Stimulated activated naive B cell treated with anti-CD40 and anti-IgM and Interleukin-4, amounts not matched to agents 10 μg/mL and 1 μg/mL and 100 μg/mL, for 72 hours (primary cell): Measurements from ENCODE around the gene AP2A1.
"Not testable (repeated sequence)": the region's sequence is repeated elsewhere in the genome, so short reads cannot be mapped to it uniquely, and the experiment has no call there.

Experiments used
- ATAC-seq, 2 donors: fragments of 150-1000 bp; cut with Tn5 transposase; replicated peaks; 2 replicates each; pipeline ENCODE4 v1.10.0; 2021; ENCODE audit warnings: moderate library complexity in 1 of 2
- DNase-seq: peaks from one replicate; pipeline ENCODE4 v3.0.0; 2021
- H3K27ac Mint-ChIP-seq: one replicate; pipeline ENCODE4 v1.8.0; 2022; ENCODE audit warnings: mild to moderate bottlenecking, mixed read lengths
- H3K27me3 Mint-ChIP-seq, 2 donors: one replicate each; pipeline ENCODE4 v1.8.0; 2022; ENCODE audit warnings: mixed read lengths in 2 of 2
- H3K36me3 Mint-ChIP-seq, 2 donors: one replicate each; pipeline ENCODE4 v1.8.0; 2022; ENCODE audit warnings: mixed read lengths in 2 of 2, mild to moderate bottlenecking in 1 of 2
- H3K4me1 Mint-ChIP-seq, 2 donors: one replicate each; pipeline ENCODE4 v1.8.0; 2022; ENCODE audit warnings: mixed read lengths in 2 of 2, mild to moderate bottlenecking in 1 of 2
- H3K4me3 Mint-ChIP-seq, 2 donors: one replicate each; pipeline ENCODE4 v1.8.0; 2022; ENCODE audit warnings: mild to moderate bottlenecking in 2 of 2, mixed read lengths in 2 of 2, moderate library complexity in 1 of 2
- H3K9me3 Mint-ChIP-seq, 2 donors: one replicate each; pipeline ENCODE4 v1.8.0; 2022; ENCODE audit warnings: mixed read lengths in 2 of 2, mild to moderate bottlenecking in 1 of 2

AP2A1 gene

DNA sequence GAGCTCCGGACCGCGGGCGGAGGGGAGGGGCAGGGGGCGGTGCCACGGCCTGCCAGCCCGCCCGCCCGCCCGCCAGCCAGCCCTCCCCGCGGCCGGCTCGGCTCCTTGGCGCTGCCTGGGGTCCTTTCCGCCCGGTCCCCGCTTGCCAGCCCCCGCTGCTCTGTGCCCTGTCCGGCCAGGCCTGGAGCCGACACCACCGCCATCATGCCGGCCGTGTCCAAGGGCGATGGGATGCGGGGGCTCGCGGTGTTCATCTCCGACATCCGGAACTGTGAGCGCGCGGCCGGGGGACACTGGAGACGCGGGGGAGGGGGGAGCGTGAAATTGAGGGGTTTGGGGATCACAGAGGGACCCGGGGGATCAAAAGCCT is at the start of gene AP2A1:
TSS of gene AP2A1 (plus strand) at position 72 of the 370 bp plus-strand sequence. CDS start at position 205, 133 bp downstream.
- peak within 1 kb of the TSS; percentile 83 to 99 for H3K4me3 Mint-ChIP-seq
- H3K4me1 Mint-ChIP-seq, result peaks cover 29 to 31% of the 10 kb centered on the region in 2 donors
- H3K27ac Mint-ChIP-seq, result peak within 1 kb of the TSS; percentile 98
- no peaks in the 10 kb centered on the region for H3K9me3 Mint-ChIP-seq
- peaks cover 6 to 15% of the 10 kb centered on the region in 2 donors for H3K36me3 Mint-ChIP-seq
- no peak for DNase-seq
- peak; percentile 0 to 3 for ATAC-seq
- H3K27me3 Mint-ChIP-seq, result no peaks in the 10 kb centered on the region

DNA sequence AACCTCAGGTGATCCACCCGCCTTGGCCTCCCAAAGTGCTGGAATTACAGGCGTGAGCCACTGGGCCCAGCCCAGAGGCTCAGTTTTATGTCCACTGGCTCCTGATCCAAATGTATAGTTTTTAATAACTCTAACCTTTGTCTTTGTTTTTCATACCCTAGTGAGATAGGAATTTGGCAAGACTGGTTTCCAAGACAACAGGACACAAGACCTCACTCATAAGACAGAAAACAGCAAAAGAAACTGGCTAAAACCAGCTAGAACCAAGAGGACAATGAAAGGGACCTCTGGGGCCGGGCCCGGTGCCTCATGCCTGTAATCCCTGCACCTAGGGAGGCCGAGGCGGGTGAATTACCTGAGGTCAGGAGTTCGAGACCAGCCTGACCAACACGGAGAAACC is 48.3 kb upstream of the AP2A1 start:
- no peak for DNase-seq
- Mint-ChIP-seq H3K36me3 (peaks cover 3% of the 10 kb centered on the region in 2 donors), H3K4me3 (peak overlapping the region; percentile 52 to 82), H3K27ac (peak overlapping the region; percentile 65), H3K4me1 (peaks cover 8 to 23% of the 10 kb centered on the region in 2 donors), H3K9me3 (peaks cover 0 to 2% of the 10 kb centered on the region in 2 donors), H3K27me3 (peaks cover 0 to 6% of the 10 kb centered on the region in 2 donors)
- ATAC-seq, result no peak

GRCh38 chr19:49718991-49719390 is 47.8 kb upstream of the AP2A1 start:
- Mint-ChIP-seq H3K4me3 (no peak overlapping the region), H3K27me3 (peaks cover 0 to 6% of the 10 kb centered on the region in 2 donors), H3K9me3 (peaks cover 0 to 2% of the 10 kb centered on the region in 2 donors), H3K4me1 (peaks cover 8 to 23% of the 10 kb centered on the region in 2 donors), H3K36me3 (peaks cover 3% of the 10 kb centered on the region in 2 donors), H3K27ac (peak overlapping the region; percentile 67)
- peak; percentile 65 to 73 for ATAC-seq
- DNase-seq, result no peak

GRCh38 chr19:49719420-49719819 is 47.4 kb upstream of the AP2A1 start:
- not testable (repeated sequence) for H3K27me3 Mint-ChIP-seq, H3K9me3 Mint-ChIP-seq, H3K4me3 Mint-ChIP-seq, DNase-seq, H3K36me3 Mint-ChIP-seq, ATAC-seq
- peaks cover 8 to 23% of the 10 kb centered on the region in 2 donors for H3K4me1 Mint-ChIP-seq
- peak overlapping the region; percentile 20 for H3K27ac Mint-ChIP-seq

DNA sequence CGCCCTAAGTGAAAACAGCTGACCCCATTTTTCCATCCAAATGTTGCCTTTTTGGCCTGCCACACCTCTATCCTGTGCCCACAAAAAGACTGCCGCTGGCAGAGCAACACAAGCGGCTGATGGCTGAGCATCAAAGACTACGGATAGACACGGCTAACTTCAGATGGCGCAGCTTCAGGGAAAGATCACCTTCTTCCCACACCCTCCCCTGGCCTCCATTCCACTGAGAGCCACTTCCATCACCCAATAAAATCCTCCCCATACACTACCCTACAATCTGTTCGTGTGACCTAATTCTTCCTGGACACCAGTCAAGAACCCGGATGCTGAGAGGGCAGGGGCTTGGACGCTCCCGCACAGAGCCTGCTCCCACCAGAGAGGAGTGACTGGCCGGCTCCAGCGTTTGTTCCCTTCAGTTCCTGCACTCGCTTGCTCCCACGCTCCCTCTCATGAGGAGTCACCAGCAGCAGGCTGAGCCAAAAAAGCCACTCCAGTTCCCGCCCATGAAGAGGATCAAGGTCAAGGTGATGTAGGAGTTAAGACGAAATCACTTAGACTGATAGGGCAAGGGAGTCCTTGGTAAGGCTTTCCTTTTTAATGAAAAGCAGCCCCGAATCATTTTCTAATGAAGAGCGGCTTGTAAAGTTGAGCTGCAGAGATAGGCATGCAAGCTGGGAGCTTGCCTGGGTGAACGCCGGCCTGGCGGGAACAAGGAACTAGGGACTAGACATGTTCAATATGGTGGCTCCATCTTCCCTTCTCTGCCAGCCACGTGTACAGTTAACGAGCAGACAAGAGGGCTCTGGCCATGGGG is 39.4 kb upstream of the AP2A1 start:
- H3K9me3 Mint-ChIP-seq, result no peaks in the 10 kb centered on the region
- no peaks in the 10 kb centered on the region for H3K4me1 Mint-ChIP-seq
- no peak for ATAC-seq
- peaks cover 3 to 9% of the 10 kb centered on the region in 2 donors for H3K27me3 Mint-ChIP-seq
- H3K27ac Mint-ChIP-seq, result peak overlapping the region; percentile 20
- H3K4me3 Mint-ChIP-seq, result no peak overlapping the region
- no peak for DNase-seq
- H3K36me3 Mint-ChIP-seq, result peaks cover 0 to 7% of the 10 kb centered on the region in 2 donors

DNA sequence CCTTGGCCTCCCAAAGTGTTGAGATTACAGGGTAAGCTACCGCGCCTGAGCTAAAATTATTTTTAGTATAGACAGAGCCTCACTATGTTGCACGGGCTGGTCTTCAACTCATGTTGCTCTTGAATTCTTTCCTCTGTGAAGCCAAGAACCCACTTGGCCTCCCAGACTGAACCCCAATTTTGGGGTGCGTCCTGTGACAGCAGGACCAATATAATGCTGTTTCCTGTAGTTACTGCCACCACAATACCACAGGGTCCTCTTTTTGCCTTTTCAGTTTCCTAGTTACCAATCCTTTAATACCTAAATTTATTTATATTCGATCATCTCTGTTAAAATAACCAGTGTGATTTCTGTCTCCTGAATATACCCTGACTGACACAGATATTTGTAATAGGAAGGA is 36.6 kb upstream of the AP2A1 start:
- Mint-ChIP-seq H3K9me3 (no peaks in the 10 kb centered on the region), H3K4me1 (no peaks in the 10 kb centered on the region), H3K27me3 (peaks cover 3 to 9% of the 10 kb centered on the region in 2 donors), H3K27ac (no peak overlapping the region), H3K4me3 (no peak overlapping the region), H3K36me3 (peaks cover 0 to 7% of the 10 kb centered on the region in 2 donors)
- DNase-seq (no peak), ATAC-seq (no peak)

DNA sequence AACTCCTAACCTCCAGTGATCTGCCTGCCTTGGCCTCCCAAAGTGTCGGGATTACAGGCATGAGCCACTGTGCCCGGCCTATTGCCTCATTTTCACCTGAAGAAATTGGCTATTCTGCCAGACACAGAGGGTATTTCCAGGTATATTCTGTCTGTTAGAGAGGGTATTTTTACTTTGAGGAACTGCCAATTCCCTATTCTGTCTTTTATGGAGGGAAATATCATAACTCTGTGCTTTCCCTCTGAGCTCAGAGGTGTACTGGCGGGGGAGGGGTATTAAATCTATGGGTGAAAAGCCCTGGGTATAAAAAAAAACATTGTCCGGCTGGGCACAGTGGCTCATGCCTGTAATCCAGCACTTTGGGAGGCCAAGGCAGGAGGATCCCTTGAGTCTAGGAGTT is 28.5 kb upstream of the AP2A1 start:
- DNase-seq, result no peak
- Mint-ChIP-seq H3K4me1 (peaks cover 3 to 8% of the 10 kb centered on the region in 2 donors), H3K4me3 (no peak overlapping the region), H3K9me3 (no peaks in the 10 kb centered on the region), H3K27ac (peak overlapping the region; percentile 56), H3K27me3 (no peaks in the 10 kb centered on the region), H3K36me3 (no peaks in the 10 kb centered on the region)
- peak; percentile 75 to 94 for ATAC-seq

GRCh38 chr19:49739098-49739497 is 27.7 kb upstream of the AP2A1 start:
- no peak overlapping the region for H3K4me3 Mint-ChIP-seq
- H3K36me3 Mint-ChIP-seq, result no peaks in the 10 kb centered on the region
- H3K27me3 Mint-ChIP-seq, result no peaks in the 10 kb centered on the region
- H3K4me1 Mint-ChIP-seq, result peaks cover 3 to 8% of the 10 kb centered on the region in 2 donors
- H3K9me3 Mint-ChIP-seq, result no peaks in the 10 kb centered on the region
- DNase-seq, result no peak
- no peak for ATAC-seq
- no peak overlapping the region for H3K27ac Mint-ChIP-seq

- no peak for DNase-seq
- Mint-ChIP-seq H3K36me3 (no peaks in the 10 kb centered on the region), H3K27me3 (peaks cover 0 to 3% of the 10 kb centered on the region in 2 donors), H3K4me1 (peaks cover 3 to 8% of the 10 kb centered on the region in 2 donors), H3K27ac (no peak overlapping the region), H3K9me3 (no peaks in the 10 kb centered on the region), H3K4me3 (no peak overlapping the region)
- no peak for ATAC-seq
These were observed 26.9 kb upstream of the AP2A1 start for GRCh38 chr19:49739933-49740332.

DNA sequence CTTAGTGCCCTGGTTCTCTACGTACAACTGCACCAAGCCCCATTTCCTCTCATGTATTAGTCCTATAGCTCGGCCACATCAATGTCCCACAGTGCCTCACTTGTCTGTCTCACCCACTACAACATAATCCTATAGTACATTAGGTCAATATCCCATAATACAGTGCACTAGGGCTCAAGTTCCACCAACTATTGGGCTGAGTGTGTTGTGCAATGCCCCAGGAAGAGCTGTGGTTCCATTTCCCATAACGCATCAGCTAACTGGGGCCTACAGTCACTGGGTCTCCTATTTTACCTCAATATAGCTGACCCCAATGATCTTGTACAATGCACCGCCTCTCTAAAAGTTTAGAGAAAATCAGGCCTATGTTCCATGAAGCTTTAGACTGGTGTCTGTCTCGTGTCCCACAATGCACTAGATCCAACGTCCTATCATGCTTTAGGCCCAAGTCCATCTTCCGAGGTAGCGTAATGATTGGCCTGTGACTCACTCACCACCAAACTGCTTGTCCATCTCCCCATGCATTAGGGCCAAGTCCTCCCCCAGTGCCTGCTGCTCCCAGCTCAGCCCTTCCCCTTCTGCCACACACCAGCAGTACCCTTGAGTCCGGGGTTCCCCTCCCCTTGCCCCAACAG is 25.5 kb upstream of the AP2A1 start:
- H3K4me3 Mint-ChIP-seq, result no peak overlapping the region
- DNase-seq, result no peak
- no peak for ATAC-seq
- H3K27ac Mint-ChIP-seq, result no peak overlapping the region
- H3K9me3 Mint-ChIP-seq, result peaks cover 0 to 2% of the 10 kb centered on the region in 2 donors
- H3K27me3 Mint-ChIP-seq, result peaks cover 0 to 8% of the 10 kb centered on the region in 2 donors
- peaks cover 0 to 2% of the 10 kb centered on the region in 2 donors for H3K36me3 Mint-ChIP-seq
- H3K4me1 Mint-ChIP-seq, result peaks cover 6 to 8% of the 10 kb centered on the region in 2 donors

DNA sequence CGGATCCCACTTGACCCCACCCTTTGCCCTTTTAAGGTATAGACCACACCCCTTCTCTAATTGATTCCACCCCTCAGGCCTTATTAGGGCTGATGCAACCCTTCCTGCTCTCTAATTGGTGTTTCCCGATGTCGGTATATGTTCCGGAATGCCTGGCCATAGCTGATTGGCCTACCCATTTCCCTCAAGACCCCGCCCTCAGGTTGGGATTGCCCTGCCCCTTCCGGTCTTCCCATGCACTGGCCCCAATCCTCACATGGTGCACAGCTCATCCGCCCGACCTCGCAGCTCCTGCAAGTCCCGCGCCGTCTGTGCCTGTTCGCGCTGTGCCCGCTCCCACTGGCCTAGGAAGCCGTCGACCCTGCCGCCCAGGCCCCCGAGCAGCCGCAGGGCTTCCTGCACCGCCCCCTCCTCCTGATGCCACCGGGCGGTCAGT is 21.8 kb upstream of the AP2A1 start:
- Mint-ChIP-seq H3K27me3 (peaks cover 19 to 24% of the 10 kb centered on the region in 2 donors), H3K9me3 (peaks cover 0 to 2% of the 10 kb centered on the region in 2 donors), H3K27ac (no peak overlapping the region), H3K4me3 (no peak overlapping the region), H3K36me3 (peaks cover 0 to 2% of the 10 kb centered on the region in 2 donors), H3K4me1 (peaks cover 0 to 3% of the 10 kb centered on the region in 2 donors)
- ATAC-seq, result no peak
- DNase-seq, result no peak

DNA sequence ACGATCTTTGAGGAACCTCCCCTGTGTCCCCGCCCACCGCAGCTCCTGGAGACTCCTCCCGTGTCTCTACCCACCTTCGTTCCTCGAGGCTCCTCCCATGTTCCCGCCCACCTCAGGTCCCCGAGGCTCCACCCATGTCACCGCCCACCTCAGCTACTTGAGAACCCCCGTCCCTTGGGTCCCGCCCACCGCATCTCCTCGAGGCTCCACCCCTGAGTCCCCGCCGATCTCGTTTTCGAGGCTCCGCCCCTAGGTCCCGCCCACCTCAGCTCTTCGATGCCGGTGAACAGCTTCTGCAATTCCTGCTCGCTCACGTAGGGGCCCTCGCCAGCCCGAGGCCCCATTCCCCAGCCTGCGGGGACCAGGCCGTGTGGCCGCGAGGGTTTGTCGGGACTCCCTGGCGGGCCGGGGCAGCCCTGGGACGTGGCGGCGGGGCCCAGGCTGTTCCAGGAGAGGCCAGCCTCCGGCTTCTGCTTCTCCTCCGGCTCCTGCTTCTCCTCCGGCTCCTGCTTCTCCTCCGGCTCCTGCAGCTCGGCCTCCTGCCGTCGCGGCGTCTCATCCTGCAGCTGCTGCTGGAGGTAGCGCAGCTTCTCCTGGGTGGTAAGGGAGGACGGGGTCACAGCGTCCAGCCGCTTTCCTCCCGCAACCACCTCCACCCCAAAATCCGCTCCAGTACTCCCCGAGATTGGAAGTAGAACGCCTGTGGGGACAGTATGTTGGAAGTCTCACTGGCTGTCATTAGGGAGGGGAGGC is 20.4 kb upstream of the AP2A1 start:
- DNase-seq, result peak; percentile 59
- ATAC-seq, result peak; percentile 67 to 70
- peaks cover 0 to 2% of the 10 kb centered on the region in 2 donors for H3K9me3 Mint-ChIP-seq
- H3K36me3 Mint-ChIP-seq, result peaks cover 0 to 2% of the 10 kb centered on the region in 2 donors
- H3K4me1 Mint-ChIP-seq, result peaks cover 0 to 3% of the 10 kb centered on the region in 2 donors
- H3K27me3 Mint-ChIP-seq, result peaks cover 24 to 25% of the 10 kb centered on the region in 2 donors
- peak overlapping the region; percentile 15 to 25 for H3K4me3 Mint-ChIP-seq
- H3K27ac Mint-ChIP-seq, result no peak overlapping the region

DNA sequence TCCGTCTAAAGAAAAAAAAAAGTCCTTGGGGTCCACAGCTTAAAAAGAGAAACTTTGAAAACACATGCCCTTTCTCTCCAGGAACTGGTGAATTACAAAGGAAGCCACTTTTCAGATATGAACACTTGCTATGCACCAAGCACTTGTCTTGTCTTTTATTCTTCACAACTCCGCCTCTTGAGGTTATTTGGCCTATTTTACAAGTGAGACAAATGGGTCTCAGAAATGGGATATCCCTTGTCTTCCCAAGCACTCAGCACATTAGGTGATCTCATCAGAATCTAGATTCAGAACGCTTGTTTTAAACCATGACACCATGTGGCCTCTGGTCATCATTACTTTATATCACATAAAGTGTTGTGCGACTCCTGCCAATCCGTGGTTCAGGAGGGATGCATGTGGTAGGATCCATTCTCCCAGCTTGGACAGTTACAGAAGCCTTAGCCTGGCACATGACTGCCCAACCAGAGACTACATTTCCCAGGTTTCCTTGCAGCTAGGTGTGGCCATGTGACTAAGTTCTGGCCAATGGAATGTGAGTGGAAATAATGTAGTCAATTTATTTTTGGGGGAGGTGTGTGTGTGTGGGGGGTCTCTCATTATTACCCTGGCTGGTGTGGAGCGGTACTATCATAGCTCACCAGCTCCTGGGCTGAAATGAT is 17.6 kb upstream of the AP2A1 start:
- Mint-ChIP-seq H3K9me3 (peaks cover 0 to 2% of the 10 kb centered on the region in 2 donors), H3K27me3 (peaks cover 24 to 25% of the 10 kb centered on the region in 2 donors), H3K4me3 (no peak overlapping the region), H3K36me3 (peaks cover 0 to 2% of the 10 kb centered on the region in 2 donors), H3K27ac (no peak overlapping the region), H3K4me1 (peaks cover 0 to 3% of the 10 kb centered on the region in 2 donors)
- DNase-seq (no peak), ATAC-seq (no peak)
